GM18505 (cell line): ENCODE data around the gene ABHD18.
A peak's percentile ranks its signal among the peaks of the same experiment; 100 is the strongest.
"Not testable (repeated sequence)": the region's sequence is repeated elsewhere in the genome, so short reads cannot be mapped to it uniquely, and the experiment has no call there.

Experiments
- ATAC-seq: cut with Tn5 transposase; IDR thresholded peaks from one replicate; pipeline ENCODE4 v1.9.1; 2021; ENCODE audit not compliant: unreplicated experiment
- POLR2A ChIP-seq: IDR thresholded peaks from 4 replicates; pipeline ENCODE4 v1.6.1; 2011; ENCODE audit warnings: borderline replicate concordance; ENCODE audit not compliant: insufficient read depth, insufficient read length; ENCODE audit errors: extremely low read depth

ABHD18 gene

GRCh38 chr4:127965062-127965802 lies at the start of gene ABHD18, which contains the start of gene MFSD8:
Gene ABHD18, plus strand, starts transcription at chr4:127965406. Its CDS starts 17,550 bp downstream, at chr4:127982956.
Gene MFSD8, minus strand, starts transcription at chr4:127965173. Its CDS starts 40 bp downstream, at chr4:127965133.
- peak; percentile 94 for ATAC-seq
- TF ChIP-seq POLR2A, result peak; percentile 84

GRCh38 chr4:127916512-127916911 lies 48.7 kb upstream of the ABHD18 start:
- ATAC-seq, result no peak
- no peak for TF ChIP-seq POLR2A

GRCh38 chr4:127917151-127917550 lies 48.1 kb upstream of the ABHD18 start:
- no peak for ATAC-seq
- no peak for TF ChIP-seq POLR2A

GRCh38 chr4:127920521-127920920 lies 44.7 kb upstream of the ABHD18 start:
- no peak for TF ChIP-seq POLR2A
- no peak for ATAC-seq

- no peak for ATAC-seq
- TF ChIP-seq POLR2A, result no peak
Measured at GRCh38 chr4:127922226-127922625, 43.0 kb upstream of the ABHD18 start.

GRCh38 chr4:127925720-127926119 lies 39.5 kb upstream of the ABHD18 start:
- not testable (repeated sequence) for ATAC-seq

- no peak for TF ChIP-seq POLR2A
- ATAC-seq, result no peak
Measured at GRCh38 chr4:127930175-127930574, 35.0 kb upstream of the ABHD18 start.

GRCh38 chr4:127931836-127932235 lies 33.4 kb upstream of the ABHD18 start:
- ATAC-seq, result not testable (repeated sequence)

- no peak for TF ChIP-seq POLR2A
- no peak for ATAC-seq
Measured at GRCh38 chr4:127936974-127937373, 28.2 kb upstream of the ABHD18 start.

GRCh38 chr4:127957105-127957504 lies 8.1 kb upstream of the ABHD18 start:
- no peak for ATAC-seq
- TF ChIP-seq POLR2A, result no peak

- TF ChIP-seq POLR2A, result no peak
- ATAC-seq, result no peak
Measured at GRCh38 chr4:127959794-127960193, 5.4 kb upstream of the ABHD18 start.

GRCh38 chr4:127963633-127964398 lies 1.4 kb upstream of the ABHD18 start:
- not testable (repeated sequence) for ATAC-seq

GRCh38 chr4:127964426-127965061 lies 662 bp upstream of the ABHD18 start:
- ATAC-seq, result peak; percentile 18

- no peak for TF ChIP-seq POLR2A
- peak; percentile 36 for ATAC-seq
Measured at GRCh38 chr4:127965803-127966175, 583 bp downstream of the ABHD18 start.
